ENCODE results near the gene PNMT.
"Not testable (repeated sequence)": the region's sequence is repeated elsewhere in the genome, so short reads cannot be mapped to it uniquely, and the experiment has no call there.

The PNMT gene

DNA sequence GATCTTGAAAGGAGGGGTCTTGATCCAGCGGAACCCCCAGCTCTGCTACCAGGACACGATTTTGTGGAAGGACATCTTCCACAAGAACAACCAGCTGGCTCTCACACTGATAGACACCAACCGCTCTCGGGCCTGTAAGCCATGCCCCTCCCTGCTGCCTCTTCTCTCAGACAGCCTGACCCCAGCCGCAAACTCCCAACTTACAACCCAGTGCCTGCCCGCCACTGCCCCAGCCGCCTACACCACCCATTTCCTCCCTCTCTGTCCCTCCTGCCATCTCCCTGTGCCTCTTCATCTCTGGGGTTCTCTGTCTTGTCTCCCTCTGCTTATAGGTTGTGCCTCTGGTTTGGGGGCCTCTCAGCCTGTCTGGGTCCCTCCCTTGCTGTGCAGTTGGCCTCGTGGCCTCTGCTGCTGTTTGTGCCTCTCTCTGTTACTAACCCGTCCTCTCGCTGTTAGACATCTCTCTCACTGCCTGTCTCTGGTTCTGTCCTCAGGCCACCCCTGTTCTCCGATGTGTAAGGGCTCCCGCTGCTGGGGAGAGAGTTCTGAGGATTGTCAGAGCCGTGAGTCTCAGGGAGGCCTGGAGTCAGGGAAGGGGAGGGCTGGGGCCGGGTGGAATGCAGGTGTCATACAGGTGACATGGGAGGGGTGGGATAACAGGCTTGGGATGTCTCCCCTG, 41.2 kb downstream of the PNMT start:
- no peak for DNase-seq (ENCODE audit: low spot score)

DNA sequence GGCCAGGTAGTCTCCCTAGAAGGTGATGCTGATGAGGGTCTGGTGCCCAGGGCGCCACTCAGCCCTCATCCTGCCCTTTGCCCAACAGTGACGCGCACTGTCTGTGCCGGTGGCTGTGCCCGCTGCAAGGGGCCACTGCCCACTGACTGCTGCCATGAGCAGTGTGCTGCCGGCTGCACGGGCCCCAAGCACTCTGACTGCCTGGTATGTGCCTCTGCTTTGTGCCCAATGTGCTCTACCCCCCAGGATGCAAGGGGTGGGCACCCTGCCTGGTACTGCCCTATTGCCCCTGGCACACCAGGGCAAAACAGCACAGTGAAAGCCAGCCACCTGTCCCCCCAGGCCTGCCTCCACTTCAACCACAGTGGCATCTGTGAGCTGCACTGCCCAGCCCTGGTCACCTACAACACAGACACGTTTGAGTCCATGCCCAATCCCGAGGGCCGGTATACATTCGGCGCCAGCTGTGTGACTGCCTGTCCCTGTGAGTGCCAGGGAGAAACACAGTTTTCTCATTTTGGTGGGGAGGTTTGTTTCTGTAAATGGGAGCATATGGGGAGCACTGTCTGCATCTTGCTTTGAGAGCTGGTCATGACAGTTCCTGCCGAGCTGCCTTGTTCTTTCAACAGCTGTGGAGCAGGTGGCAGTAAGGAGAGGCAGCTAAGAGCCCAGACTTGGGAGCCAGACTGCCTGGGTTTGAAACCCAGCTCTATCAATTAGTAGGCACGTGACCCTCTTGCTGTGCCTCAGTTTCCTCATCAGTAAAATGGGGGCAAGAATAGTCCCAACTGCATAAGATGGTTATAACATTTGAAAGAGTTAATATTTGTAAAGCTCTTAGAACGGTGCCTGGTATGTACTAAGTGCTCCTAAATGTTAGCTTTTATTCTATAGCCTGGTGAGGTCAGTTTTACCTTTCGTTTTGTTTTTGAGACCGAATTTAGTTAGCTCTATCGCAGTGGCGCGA, 42.0 kb downstream of the PNMT start:
- DNase-seq (ENCODE audit: low spot score): no peak

DNA sequence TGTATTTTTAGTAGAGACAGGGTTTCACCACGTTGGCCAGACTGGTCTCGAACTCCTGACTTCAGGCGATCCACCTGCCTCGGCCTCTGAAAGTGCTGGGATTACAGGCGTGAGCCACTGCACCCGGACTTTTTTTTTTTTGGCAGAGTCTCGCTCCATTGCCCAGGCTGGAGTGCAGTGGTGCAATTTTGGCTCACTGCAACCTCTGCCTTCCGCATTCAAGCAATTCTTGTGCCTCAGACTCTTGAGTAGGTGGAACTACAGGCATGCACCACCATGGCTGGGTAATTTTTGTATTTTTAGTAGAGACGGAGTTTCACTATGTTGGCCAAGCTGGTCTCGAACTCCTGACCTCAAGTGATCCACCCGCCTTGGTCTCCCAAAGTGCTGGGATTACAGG, 42.8 kb downstream of the PNMT start:
- DNase-seq (ENCODE audit: low spot score): not testable (repeated sequence)

DNA sequence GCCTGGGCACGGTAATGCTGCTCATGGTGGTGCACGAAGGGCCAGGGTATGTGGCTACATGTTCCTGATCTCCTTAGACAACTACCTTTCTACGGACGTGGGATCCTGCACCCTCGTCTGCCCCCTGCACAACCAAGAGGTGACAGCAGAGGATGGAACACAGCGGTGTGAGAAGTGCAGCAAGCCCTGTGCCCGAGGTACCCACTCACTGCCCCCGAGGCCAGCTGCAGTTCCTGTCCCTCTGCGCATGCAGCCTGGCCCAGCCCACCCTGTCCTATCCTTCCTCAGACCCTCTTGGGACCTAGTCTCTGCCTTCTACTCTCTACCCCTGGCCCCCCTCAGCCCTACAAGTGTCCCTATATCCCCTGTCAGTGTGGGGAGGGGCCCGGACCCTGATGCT, 43.6 kb downstream of the PNMT start:
- no peak for DNase-seq (ENCODE audit: low spot score)

DNA sequence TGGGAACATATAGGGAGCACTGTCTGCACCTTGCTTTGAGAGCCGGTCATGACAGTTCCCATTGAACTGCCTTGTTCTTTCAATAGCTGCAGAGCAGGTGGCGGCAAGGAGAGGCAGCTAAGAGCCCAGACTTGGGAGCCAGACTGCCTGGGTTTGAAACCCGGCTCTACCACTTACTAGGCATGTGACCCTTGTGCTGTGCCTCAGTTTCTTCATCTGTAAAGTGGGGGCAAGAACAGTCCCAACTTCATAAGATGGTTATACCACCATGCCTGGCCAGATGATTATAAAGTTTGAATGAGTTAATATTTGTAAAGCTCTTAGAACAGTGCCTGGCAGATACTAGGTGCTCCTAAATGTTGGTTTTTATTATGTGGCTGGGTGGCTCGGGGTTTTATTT, 46.0 kb downstream of the PNMT start:
- DNase-seq (ENCODE audit: low spot score): no peak

DNA sequence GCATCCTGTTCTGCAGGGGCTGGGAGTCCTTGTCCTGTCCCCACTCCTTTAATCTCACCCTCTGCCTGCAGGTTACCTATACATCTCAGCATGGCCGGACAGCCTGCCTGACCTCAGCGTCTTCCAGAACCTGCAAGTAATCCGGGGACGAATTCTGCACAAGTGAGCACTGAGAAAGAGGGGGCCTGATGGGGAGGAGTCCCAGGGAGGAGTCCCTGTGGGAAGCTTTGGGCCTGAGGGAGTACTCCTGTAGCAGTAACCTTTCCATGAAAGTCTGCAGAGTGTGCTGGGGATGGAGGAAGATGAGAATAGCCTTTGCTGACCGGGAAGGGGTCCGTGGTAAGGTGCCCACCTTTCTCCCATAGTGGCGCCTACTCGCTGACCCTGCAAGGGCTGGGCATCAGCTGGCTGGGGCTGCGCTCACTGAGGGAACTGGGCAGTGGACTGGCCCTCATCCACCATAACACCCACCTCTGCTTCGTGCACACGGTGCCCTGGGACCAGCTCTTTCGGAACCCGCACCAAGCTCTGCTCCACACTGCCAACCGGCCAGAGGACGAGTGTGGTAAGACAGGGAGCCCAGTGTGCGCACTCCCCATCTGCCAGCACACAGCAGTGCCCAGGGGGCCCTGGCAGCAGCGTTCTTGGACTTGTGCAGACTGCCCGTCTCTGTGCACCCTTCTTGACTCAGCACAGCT, 47.3 kb downstream of the PNMT start:
- no peak for DNase-seq (ENCODE audit: low spot score)

DNA sequence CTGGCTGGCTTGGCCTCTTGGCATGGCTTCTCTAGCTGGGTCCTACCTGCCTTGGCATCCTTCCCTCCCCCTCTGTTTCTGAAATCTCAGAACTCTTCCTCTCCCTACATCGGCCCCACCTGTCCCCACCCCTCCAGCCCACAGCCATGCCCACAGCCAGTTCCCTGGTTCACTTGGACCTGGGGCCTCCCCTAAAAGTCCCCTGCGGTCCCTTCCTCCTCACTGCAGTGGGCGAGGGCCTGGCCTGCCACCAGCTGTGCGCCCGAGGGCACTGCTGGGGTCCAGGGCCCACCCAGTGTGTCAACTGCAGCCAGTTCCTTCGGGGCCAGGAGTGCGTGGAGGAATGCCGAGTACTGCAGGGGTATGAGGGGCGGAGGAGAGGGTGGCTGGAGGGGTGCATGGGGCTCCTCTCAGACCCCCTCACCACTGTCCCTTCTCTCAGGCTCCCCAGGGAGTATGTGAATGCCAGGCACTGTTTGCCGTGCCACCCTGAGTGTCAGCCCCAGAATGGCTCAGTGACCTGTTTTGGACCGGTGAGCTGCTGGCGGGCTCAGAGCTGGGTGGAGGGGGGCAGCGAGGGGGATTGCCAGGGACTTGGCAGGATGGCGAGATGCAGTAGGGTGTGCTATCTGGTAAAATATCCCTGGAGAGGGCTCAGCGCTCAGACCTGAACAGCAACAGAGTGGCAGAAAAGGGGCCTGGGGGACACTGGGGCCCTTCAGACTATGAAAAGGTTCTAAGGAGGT, 48.0 kb downstream of the PNMT start:
- no peak for DNase-seq (ENCODE audit: low spot score)

DNA sequence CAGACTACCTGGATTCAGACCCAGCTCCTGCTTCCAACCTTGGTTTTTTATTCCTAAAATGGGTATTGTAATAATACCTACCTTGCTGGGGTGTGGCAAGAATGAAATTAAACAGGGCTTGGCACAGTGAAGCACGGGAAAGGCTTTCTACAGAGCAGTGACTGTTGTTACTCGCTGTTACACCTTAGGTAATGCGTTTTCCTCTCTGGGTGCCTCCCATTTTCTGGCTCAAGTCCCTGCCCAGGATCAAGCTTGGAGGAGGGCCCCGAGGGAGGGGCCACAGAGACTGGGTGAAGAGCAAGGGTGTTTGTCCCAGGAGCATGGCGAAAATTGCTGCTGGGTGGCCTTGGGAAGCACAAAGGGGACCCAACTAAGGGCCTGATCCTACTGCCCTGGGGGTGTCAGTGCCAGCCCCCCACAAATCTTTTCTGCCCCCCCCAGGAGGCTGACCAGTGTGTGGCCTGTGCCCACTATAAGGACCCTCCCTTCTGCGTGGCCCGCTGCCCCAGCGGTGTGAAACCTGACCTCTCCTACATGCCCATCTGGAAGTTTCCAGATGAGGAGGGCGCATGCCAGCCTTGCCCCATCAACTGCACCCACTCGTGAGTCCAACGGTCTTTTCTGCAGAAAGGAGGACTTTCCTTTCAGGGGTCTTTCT, 48.8 kb downstream of the PNMT start:
- no peak for DNase-seq (ENCODE audit: low spot score)

DNA sequence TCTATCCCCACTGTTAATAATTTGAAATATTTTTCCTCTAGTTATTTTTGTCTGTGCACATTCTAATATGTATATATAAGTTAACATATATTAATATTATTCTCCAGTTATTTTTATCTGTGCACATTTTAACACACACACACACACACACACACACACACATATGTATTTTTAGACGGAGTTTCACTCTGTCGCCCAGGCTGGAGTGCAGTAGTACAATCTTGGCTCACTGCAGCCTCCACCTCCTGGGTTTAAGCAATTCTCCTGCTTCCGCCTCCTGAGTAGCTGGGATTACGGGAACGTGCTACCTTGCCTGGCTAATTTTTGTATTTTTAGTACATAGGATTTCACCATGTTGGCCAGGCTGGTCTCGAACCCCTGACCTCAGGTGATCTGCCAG, 49.4 kb downstream of the PNMT start:
- DNase-seq (ENCODE audit: low spot score): no peak

DNA sequence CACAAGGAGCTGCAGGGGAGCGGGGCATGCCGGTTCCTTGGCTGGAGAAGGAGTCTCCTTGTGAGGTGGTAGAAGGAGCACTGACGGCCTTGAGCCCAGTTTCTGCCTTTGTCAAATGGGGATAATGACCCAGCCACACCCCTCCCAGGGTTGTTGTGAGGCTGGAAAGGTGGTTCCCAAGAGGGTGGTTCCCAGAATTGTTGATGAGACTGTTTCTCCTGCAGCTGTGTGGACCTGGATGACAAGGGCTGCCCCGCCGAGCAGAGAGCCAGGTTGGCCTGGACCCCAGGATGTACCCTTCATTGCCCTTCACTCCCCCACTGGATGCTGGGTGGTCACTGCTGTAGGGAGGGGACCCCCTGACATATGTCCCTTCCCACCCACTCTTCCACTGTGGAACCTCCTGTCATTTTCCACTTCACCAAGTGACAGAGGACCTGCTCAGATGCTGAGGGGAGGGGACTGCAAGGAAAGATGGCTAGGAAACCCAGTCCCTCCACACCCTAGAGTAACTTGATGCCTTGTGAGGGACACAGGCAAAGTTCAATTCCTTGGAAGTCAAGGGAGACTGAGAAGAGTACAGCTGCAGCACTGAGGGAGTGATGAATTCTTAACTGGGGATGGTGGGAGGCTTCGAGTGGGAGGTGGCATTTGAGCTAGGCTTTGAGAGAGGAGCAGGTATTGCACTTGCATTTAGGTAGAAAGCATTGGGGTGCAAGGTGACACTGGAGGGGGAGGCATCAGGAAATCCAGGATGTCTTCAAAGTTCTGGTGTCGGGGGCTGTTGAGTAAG, 51.5 kb downstream of the PNMT start:
- no peak for DNase-seq (ENCODE audit: low spot score)
